Smooth muscle cell (in vitro differentiated cells): ENCODE results near the gene AKAP1. TPM values are rescaled to one million over a fixed set of nuclear protein-coding genes. Genes with fewer than 3 reads are reported as not detected.

ENCODE experiments used
- DNase-seq: peaks from one replicate; lab custom pipeline; 2025; ENCODE audit not compliant: unreplicated experiment; lab: John Stamatoyannopoulos, UW
- H2AFZ ChIP-seq: fragments of 200-600 bp; sonication (generic); 2 replicates; pipeline ENCODE4 v1.6.0; 2016; ENCODE audit warnings: antibody characterized with exemption, low read depth, mild to moderate bottlenecking
- H3F3A ChIP-seq: fragments of 200-600 bp; sonication (generic); 2 replicates; pipeline ENCODE4 v1.6.0; 2017; ENCODE audit warnings: antibody characterized with exemption, low read depth
- H3K27ac ChIP-seq: fragments of 200-600 bp; sonication (generic); 2 replicates; pipeline ENCODE4 v1.5.1; 2016; ENCODE audit warnings: low read depth, mild to moderate bottlenecking
- H3K27me3 ChIP-seq: fragments of 200-600 bp; sonication (generic); 2 replicates; pipeline ENCODE4 v1.6.1; 2016; ENCODE audit warnings: low read depth, mild to moderate bottlenecking
- H3K36me3 ChIP-seq: fragments of 200-600 bp; sonication (generic); 2 replicates; pipeline ENCODE4 v1.5.1; 2016; ENCODE audit warnings: low read depth
- H3K4me1 ChIP-seq: fragments of 200-600 bp; sonication (generic); 2 replicates; pipeline ENCODE4 v1.5.1; 2016; ENCODE audit warnings: low read depth
- H3K4me2 ChIP-seq: fragments of 200-600 bp; sonication (generic); 2 replicates; pipeline ENCODE4 v1.6.0; 2016; ENCODE audit warnings: mild to moderate bottlenecking
- H3K4me3 ChIP-seq: fragments of 200-600 bp; sonication (generic); 2 replicates; pipeline ENCODE4 v1.5.1; 2016; ENCODE audit warnings: mild to moderate bottlenecking
- H3K79me2 ChIP-seq: fragments of 200-600 bp; sonication (generic); 2 replicates; pipeline ENCODE4 v1.6.0; 2016; ENCODE audit warnings: low read depth, mild to moderate bottlenecking
- H3K9ac ChIP-seq: fragments of 200-600 bp; sonication (generic); 2 replicates; pipeline ENCODE4 v1.6.0; 2016; ENCODE audit warnings: low read depth
- H3K9me3 ChIP-seq: fragments of 200-600 bp; sonication (generic); replicated peaks from 2 replicates; pipeline ENCODE4 v1.5.1; 2016; ENCODE audit warnings: low read depth
- H4K20me1 ChIP-seq: fragments of 200-600 bp; sonication (generic); 2 replicates; pipeline ENCODE4 v1.6.0; 2016; ENCODE audit warnings: low read depth
- WGBS: methylation state at CpG from one replicate; pipeline ENCODE4 v1.1.7; 2016; ENCODE audit warnings: low lambda C conversion rate; 5-methylcytosine and 5-hydroxymethylcytosine counted together
- polyA plus RNA-seq: library from polyadenylated mRNA; unstranded; fragments of >200 nt; fragmentation: Nextera tagmentation; extraction: Ambion mirVana; gene quantifications from 2 replicates; pipeline ENCODE4 v1.2.1, GENCODE V29; 2016
- total RNA-seq: library from RNA; depleted of rRNA; stranded (reverse); fragments of >200 nt; gene quantifications from 2 replicates; pipeline ENCODE4 v1.2.3, GENCODE V29; 2014
- TF ChIP-seq, protein P1 (sequence below): fragments of 200-600 bp; sonication (generic); IDR thresholded peaks from 2 replicates; pipeline ENCODE4 v1.5.1; 2017; ENCODE audit warnings: borderline replicate concordance, mild to moderate bottlenecking, antibody characterized with exemption; ENCODE audit not compliant: insufficient read depth, poor library complexity, severe bottlenecking

Gene AKAP1
- total and polyA plus RNA-seq, 2 experiments from 2014 or later, result 5.8 to 6.2 TPM

DNA sequence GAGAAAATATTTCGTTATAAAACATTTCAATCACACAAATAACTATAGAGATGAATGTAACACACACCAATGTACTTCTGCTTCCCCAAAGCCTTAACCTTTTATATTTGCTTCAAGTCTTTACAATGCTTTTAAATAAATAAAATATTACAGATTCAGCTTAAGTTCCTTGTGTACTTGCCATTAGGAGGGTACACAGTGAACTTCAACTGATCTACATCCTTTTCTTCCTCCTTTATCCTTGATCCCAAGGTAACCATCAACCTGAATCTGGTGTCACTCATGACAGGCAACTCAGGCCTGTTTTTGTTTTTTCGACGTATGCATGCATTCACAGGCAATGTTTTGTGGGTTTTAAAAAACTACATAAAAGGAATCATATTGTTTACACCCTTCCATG lies 9.3 kb upstream of the AKAP1 start:
- Histone ChIP-seq H3K27ac (no peak overlapping the region), H3K4me1 (peaks cover 10% of the 10 kb centered on the region), H3K4me2 (no peak overlapping the region), H2AFZ (no peak overlapping the region), H3K27me3 (no peaks in the 10 kb centered on the region), H3K9ac (no peak overlapping the region), H3F3A (peaks cover 3% of the 10 kb centered on the region), H3K36me3 (no peaks in the 10 kb centered on the region), H3K9me3 (no peaks in the 10 kb centered on the region), H4K20me1 (no peaks in the 10 kb centered on the region), H3K79me2 (no peaks in the 10 kb centered on the region), H3K4me3 (no peak overlapping the region)
- DNase-seq, result no peak
- WGBS, result 92% methylated on average over 3 of the region's 3 CpGs
- TF ChIP-seq, protein P1, sequence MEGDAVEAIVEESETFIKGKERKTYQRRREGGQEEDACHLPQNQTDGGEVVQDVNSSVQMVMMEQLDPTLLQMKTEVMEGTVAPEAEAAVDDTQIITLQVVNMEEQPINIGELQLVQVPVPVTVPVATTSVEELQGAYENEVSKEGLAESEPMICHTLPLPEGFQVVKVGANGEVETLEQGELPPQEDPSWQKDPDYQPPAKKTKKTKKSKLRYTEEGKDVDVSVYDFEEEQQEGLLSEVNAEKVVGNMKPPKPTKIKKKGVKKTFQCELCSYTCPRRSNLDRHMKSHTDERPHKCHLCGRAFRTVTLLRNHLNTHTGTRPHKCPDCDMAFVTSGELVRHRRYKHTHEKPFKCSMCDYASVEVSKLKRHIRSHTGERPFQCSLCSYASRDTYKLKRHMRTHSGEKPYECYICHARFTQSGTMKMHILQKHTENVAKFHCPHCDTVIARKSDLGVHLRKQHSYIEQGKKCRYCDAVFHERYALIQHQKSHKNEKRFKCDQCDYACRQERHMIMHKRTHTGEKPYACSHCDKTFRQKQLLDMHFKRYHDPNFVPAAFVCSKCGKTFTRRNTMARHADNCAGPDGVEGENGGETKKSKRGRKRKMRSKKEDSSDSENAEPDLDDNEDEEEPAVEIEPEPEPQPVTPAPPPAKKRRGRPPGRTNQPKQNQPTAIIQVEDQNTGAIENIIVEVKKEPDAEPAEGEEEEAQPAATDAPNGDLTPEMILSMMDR, result no peak

DNA sequence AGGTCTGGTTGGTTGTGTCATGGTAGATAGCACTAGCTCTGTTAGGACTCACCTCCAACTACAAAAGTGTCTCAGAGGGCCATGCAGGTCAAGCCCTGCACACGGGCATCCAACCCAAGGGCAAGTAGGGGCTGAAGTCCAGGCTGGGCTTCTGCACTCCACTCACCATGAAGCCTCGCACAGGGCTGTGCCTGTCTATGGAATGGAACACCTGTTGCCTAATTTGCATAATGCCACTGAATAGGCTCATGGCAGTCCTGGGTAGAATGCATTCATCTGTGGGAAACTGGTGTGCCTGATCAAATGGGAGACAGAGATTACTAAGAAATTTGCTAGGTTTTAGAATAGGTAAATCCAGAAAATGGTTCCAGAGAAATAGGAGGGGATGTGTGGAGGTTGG lies 8.0 kb upstream of the AKAP1 start:
- DNase-seq, result no peak
- H4K20me1 ChIP-seq, result no peaks in the 10 kb centered on the region

DNA sequence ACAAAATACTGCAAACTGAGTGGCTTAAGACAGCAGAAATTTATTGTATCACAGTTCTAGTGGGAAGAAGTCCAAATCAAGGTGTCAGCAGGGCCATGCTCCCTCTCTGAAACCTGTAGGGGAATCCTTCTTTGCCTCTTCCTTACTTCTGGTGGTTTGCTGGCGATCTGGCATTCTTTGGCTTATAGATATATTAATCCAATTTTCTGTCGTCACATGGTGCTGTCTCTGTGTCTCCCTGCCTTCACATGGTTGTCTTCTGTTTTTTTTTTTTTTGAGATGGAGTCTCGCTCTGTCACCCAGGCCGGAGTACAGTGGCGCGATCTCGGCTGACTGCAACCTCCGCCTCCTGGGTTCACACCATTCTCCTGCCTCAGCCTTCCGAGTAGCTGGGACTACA lies 6.8 kb upstream of the AKAP1 start:
- peaks cover 4% of the 10 kb centered on the region for H3F3A ChIP-seq
- H3K9ac ChIP-seq, result no peak overlapping the region
- 80% methylated on average over 9 of the region's 9 CpGs for WGBS
- H3K79me2 ChIP-seq, result no peaks in the 10 kb centered on the region
- no peaks in the 10 kb centered on the region for H3K9me3 ChIP-seq
- no peak for DNase-seq
- TF ChIP-seq, protein P1, result no peak
- H2AFZ ChIP-seq, result no peak overlapping the region
- H3K4me3 ChIP-seq, result no peak overlapping the region
- H3K27me3 ChIP-seq, result no peaks in the 10 kb centered on the region
- H3K4me1 ChIP-seq, result no peaks in the 10 kb centered on the region
- no peaks in the 10 kb centered on the region for H4K20me1 ChIP-seq
- H3K36me3 ChIP-seq, result no peaks in the 10 kb centered on the region
- no peak overlapping the region for H3K4me2 ChIP-seq
- no peak overlapping the region for H3K27ac ChIP-seq

More for the DNA sequence above, 8.0 kb upstream of the AKAP1 start:
- H3K36me3 ChIP-seq, result no peaks in the 10 kb centered on the region
- H3K27me3 ChIP-seq, result no peaks in the 10 kb centered on the region
- TF ChIP-seq, protein P1, result no peak
- H3K79me2 ChIP-seq, result no peaks in the 10 kb centered on the region
- peaks cover 7% of the 10 kb centered on the region for H3K4me1 ChIP-seq
- H3K4me3 ChIP-seq, result no peak overlapping the region
- no peaks in the 10 kb centered on the region for H3K9me3 ChIP-seq
- 83% methylated on average over 2 of the region's 2 CpGs for WGBS
- no peak overlapping the region for H3K9ac ChIP-seq
- no peak overlapping the region for H2AFZ ChIP-seq
- H3K4me2 ChIP-seq, result no peak overlapping the region
- H3K27ac ChIP-seq, result no peak overlapping the region
- peaks cover 3% of the 10 kb centered on the region for H3F3A ChIP-seq

DNA sequence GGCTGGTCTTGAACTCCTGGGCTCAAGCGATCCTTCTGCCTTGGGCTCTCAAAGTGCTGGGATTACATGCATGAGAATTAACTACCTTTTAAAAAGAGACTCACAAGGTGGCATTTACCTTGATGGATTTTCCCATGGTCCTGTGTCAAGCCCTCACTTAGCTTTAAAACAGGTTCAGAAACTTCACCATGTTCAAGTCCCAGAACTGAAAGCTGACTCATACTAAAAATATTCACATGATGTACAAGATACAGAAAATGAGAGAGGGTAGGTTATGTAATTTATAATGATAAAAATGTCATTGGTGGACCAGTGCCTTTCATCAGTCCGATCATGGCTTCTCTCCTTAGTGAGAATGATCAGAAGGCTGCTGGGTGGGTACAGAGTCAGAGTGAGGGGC lies 4.3 kb upstream of the AKAP1 start:
- no peaks in the 10 kb centered on the region for H3K36me3 ChIP-seq
- no peak overlapping the region for H2AFZ ChIP-seq
- no peak overlapping the region for H3K9ac ChIP-seq
- H3K27me3 ChIP-seq, result no peaks in the 10 kb centered on the region
- H3K79me2 ChIP-seq, result no peaks in the 10 kb centered on the region
- DNase-seq, result no peak
- H3K4me1 ChIP-seq, result peaks cover 4% of the 10 kb centered on the region
- TF ChIP-seq, protein P1, result no peak
- H3K9me3 ChIP-seq, result no peaks in the 10 kb centered on the region
- no peak overlapping the region for H3K27ac ChIP-seq
- no peaks in the 10 kb centered on the region for H4K20me1 ChIP-seq
- 90% methylated on average over 2 of the region's 2 CpGs for WGBS
- no peak overlapping the region for H3K4me3 ChIP-seq
- no peak overlapping the region for H3K4me2 ChIP-seq
- H3F3A ChIP-seq, result peaks cover 4% of the 10 kb centered on the region
